ENCODE measurements around the gene CALCOCO2. TPM values are rescaled to one million over a fixed set of nuclear protein-coding genes. Genes with fewer than 3 reads are reported as not detected.

Gene CALCOCO2, protein sequence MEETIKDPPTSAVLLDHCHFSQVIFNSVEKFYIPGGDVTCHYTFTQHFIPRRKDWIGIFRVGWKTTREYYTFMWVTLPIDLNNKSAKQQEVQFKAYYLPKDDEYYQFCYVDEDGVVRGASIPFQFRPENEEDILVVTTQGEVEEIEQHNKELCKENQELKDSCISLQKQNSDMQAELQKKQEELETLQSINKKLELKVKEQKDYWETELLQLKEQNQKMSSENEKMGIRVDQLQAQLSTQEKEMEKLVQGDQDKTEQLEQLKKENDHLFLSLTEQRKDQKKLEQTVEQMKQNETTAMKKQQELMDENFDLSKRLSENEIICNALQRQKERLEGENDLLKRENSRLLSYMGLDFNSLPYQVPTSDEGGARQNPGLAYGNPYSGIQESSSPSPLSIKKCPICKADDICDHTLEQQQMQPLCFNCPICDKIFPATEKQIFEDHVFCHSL
- 38.7 and 50.8 TPM in 2 replicates for total RNA-seq

DNA sequence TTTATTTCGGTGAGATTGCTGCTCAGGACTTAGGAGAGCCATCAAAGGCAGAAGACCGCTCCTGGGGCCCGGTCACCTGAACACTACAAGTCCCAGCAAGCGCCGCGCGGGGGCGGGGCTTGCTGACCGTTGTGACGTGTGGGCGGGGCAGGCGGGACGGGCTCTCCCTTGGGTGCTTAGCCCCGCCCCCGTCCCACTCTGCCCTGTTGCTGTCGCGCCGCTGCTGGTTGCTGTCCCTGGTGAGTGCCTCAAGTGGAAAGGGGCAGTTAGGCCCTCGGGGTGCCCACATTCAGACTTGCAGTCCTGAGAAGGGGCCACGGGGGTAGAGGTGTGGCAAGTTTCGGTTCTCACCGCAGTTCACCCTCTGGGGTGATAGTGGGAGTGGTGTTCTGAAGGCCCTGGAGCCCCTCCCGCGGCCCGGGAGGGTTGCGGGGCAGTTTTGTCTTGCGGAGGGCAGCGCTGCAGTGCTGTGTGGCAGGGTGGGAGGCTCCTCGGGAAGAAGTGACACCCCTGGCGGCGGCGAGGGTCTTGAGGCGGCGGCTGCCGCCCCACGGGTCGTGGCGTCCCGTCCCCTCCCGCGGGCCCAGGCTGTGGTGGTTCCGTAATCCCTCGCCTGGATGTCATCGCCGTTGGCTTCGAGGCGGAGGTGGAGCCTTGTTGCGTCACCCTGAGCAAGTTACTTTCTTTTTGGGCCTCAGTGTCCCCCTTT is at the start of gene CALCOCO2:
Gene CALCOCO2 (plus strand): TSS at position 196 of the 709 bp plus-strand sequence. CDS start 10,673 bp downstream, outside the sequence.

DNA sequence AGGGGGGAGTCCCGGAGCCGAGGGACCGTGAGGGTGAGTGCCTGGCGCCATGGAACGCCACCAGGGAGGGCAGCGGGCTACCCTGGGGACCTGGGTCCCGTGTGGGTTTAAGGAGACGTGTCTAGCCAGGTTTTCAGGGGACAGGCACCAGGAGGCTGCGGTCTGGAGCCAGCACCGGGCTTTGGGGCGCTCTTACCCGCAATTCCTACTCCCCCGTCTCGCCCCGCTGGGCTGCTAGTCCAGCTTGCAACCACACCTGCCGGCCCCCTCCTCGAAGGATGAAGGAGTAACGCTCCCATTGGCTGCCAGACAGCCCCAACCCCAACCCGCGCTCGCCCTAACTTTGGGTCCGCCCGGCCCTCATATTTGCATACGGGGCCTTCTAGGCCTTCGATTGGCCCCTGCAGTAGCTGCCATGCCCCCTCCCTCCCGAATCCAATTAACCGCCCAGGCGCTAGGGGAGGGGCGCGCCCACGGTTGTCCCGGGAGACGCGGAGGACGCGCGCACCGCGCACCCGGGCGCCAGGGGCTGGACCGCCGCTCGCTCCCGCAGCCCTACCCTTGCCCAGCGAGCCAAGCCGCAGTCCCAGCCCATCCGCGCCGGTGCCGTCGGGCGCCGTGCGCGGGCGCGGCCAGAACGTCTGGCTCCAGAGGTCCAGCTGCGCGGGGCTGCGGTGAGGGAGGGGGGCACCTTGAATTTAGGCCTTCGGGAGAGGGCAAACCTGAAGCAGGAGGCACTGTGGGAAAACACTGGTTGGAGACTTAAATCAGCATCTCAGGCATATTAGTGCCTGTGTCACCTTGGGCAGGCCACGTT is 13.9 kb upstream of the CALCOCO2 start, which contains the start of gene TTLL6:
Gene TTLL6 (minus strand): TSS at position 456 of the 817 bp plus-strand sequence. CDS start 157 bp downstream, at position 299.

DNA sequence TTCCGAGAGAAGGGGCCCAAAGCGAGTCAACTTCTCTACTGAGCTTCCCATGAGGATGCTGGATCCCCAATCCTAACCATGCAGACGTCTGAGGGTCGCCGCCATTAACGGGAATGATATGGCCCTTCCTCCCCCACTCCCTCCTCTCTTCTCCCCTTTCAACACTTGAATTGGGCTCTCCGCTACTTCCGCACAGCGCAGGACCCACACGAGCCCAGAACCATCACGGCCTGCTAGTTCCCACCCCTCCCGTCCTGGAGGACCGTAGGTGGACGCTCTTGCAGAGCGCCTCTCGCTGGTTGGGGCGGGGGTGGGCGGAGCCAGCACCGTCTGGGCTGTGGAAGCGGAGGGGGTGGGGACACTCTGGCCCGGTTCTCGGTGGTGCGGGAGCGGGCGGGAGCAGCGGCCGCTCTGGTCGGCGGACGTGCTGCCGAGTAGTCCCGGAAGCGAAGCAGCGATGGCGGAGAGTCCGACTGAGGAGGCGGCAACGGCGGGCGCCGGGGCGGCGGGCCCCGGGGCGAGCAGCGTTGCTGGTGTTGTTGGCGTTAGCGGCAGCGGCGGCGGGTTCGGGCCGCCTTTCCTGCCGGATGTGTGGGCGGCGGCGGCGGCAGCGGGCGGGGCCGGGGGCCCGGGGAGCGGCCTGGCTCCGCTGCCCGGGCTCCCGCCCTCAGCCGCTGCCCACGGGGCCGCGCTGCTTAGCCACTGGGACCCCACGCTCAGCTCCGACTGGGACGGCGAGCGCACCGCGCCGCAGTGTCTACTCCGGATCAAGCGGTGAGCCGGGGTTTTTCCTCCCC is 77.4 kb downstream of the CALCOCO2 start, which contains the start of gene UBE2Z:
Gene UBE2Z (plus strand): TSS at position 361 of the 797 bp plus-strand sequence. CDS start 97 bp downstream, at position 458.

Other genes with a start within 250 kb of the CALCOCO2 start
- 1.7 and 5.7 TPM in 2 replicates for gene HOXB3, start 240.8 kb upstream of the CALCOCO2 start, total RNA-seq
- under 0.01 and 0.11 TPM in 2 replicates for gene HOXB5, start 237.3 kb upstream of the CALCOCO2 start, total RNA-seq
- 1.7 and 4.8 TPM in 2 replicates for gene HOXB6, start 226.0 kb upstream of the CALCOCO2 start, total RNA-seq
- gene HOXB7, start 220.0 kb upstream of the CALCOCO2 start, total RNA-seq: 2.7 and 10.3 TPM in 2 replicates
- gene HOXB8, start 215.7 kb upstream of the CALCOCO2 start, total RNA-seq: 0.09 and 1.7 TPM in 2 replicates
- gene HOXB9, start 204.7 kb upstream of the CALCOCO2 start, total RNA-seq: under 0.01 and 0.43 TPM in 2 replicates
- gene PRAC1, start 108.5 kb upstream of the CALCOCO2 start, total RNA-seq: not detected in 2 replicates
- not detected in 2 replicates for gene PRAC2, start 107.8 kb upstream of the CALCOCO2 start, total RNA-seq
- not detected in 2 replicates for gene HOXB13, start 102.3 kb upstream of the CALCOCO2 start, total RNA-seq
- under 0.01 TPM in 1 of 2 replicates, not detected in the other for gene TTLL6, start 13.8 kb upstream of the CALCOCO2 start, total RNA-seq
- gene ATP5MC1, start 61.8 kb downstream of the CALCOCO2 start, total RNA-seq: 21.7 and 32.5 TPM in 2 replicates
- 51.0 and 57.2 TPM in 2 replicates for gene UBE2Z, start 77.4 kb downstream of the CALCOCO2 start, total RNA-seq
- gene SNF8, start 113.8 kb downstream of the CALCOCO2 start, total RNA-seq: 87.0 and 95.8 TPM in 2 replicates
- gene GIP, start 137.6 kb downstream of the CALCOCO2 start, total RNA-seq: not detected in 2 replicates
- 0.11 and 0.17 TPM in 2 replicates for gene IGF2BP1, start 166.3 kb downstream of the CALCOCO2 start, total RNA-seq

Measured in dermis lymphatic vessel endothelial cell (primary cell).